LHCN-M2 (cell line): Measurements from ENCODE around the gene KIRREL2. TPM values are rescaled to one million over a fixed set of nuclear protein-coding genes. Genes with fewer than 3 reads are reported as not detected.

Source experiments
- DNase-seq: peaks from one replicate; pipeline ENCODE4 v3.0.0-alpha.2; 2012; ENCODE audit warnings: low read depth
- total RNA-seq: library from RNA; depleted of rRNA; stranded (reverse); fragments of >200 nt; gene quantifications from 2 replicates; pipeline ENCODE4 v1.2.3, GENCODE V29; 2014

KIRREL2 gene
- total RNA-seq, 1 experiment from 2014 or later, result not detected

GRCh38 chr19:35844482-35845214 is 12.1 kb upstream of the KIRREL2 start:
- no peak for DNase-seq

DNA sequence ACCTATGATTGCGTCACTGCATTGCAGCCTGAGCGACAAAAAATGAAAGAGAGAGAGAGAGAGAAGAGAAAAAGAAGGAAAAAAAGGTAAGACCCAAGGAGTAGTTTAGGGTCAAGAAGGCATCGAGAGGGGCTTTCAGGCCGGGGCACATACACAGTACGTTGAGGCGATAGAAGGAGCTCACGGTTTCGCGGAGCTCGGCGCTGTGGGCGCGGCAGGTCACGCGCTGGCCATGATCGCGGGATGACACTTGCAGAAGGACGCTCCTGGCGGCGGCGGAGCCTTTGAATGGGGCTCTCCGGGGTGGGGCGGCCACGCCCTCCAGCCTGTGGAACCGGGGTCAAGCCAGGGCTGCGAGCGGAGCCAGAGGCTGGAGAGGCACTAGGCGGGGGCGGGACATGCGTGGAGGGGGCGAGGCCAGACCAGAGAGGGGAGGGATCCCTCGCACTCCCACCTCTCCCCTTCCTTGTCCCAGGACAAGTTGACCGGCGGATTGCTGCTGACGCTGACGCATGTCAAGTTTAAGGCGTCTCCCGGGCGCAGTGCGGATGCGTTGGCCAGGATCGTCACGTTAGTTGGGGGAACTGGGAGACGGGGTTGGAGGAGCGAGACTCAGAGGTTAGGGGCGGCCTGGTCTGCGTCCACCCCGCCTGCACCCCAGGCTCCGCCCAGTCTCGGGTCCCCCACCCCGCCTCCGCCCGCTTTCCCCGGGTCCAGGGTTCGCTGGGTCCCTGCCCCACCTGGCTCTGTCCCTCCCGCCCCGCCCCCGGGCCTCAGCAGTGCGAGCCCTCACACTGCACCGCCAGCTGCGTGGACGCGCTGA is 11.3 kb upstream of the KIRREL2 start:
- no peak for DNase-seq

DNA sequence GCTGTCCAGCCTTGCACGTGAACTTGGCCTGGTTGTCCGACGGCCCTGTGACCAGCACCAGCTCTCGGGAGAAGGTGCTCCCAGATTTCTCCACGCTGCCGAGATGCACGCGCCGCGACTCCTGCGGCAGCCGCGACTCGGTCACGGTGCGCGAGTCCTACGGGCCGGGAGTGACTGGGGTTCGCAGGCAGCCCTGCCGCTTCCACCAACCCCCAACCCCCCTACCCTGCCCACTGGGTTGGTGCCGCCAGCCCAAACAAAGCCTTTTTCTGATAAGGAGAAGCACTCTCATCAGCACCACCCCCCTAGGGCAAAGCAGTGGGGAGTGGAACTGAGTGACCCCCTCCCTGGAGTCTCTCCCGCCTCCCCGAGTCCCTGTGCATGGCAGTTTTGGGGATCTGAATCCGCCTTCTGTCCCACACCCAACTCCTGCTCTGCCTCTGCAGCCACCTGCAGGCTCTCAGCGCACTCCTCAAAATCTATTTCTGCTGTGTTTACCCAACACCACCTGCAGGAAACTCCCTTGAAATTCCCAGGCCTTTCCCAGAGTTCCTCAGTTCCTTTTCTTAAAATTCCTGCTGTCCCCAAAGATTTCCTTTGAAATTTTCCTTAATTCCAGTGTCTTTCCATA is 10.6 kb upstream of the KIRREL2 start:
- DNase-seq, result no peak

DNA sequence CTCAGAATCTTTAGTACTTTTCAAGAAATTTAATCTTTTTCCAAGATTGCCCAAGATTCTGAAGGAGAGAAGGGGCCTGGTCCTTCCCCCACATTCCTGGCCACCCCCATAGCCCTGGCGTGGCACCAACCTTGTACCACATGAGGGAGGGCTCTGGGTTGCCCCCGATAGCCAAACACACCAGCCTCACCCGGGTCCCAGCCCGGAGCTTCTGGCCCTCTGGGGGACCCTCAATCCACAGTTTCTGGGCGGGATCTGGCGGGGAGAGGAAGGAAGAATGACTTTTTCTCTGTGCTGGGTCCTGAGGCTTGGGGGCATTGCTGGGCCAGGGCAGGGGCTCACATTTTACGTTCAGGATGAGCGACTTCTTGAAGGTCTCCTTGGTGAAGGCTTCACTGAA is 8.8 kb upstream of the KIRREL2 start:
- DNase-seq, result no peak

DNA sequence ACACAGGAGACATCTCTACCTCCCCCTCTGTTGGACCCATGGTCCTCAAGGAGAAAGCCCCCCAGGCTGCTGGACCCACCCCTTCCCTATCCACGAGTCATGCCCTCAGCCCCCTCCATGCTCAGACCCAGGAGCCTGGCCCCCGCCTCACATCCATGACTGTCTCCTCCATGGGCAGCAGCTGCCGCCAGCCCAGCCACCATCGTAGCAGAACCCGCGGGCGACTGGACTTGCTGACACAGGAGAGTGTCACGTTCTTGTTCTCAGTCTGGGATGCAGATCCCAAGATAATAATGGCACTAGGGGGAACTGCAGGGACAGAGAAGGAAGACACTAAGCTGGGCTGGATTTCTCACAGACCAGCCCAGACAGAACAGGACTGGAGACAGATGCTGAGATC is 8.2 kb upstream of the KIRREL2 start:
- no peak for DNase-seq

- no peak for DNase-seq
These were observed 7.7 kb upstream of the KIRREL2 start for GRCh38 chr19:35848919-35849505.

DNA sequence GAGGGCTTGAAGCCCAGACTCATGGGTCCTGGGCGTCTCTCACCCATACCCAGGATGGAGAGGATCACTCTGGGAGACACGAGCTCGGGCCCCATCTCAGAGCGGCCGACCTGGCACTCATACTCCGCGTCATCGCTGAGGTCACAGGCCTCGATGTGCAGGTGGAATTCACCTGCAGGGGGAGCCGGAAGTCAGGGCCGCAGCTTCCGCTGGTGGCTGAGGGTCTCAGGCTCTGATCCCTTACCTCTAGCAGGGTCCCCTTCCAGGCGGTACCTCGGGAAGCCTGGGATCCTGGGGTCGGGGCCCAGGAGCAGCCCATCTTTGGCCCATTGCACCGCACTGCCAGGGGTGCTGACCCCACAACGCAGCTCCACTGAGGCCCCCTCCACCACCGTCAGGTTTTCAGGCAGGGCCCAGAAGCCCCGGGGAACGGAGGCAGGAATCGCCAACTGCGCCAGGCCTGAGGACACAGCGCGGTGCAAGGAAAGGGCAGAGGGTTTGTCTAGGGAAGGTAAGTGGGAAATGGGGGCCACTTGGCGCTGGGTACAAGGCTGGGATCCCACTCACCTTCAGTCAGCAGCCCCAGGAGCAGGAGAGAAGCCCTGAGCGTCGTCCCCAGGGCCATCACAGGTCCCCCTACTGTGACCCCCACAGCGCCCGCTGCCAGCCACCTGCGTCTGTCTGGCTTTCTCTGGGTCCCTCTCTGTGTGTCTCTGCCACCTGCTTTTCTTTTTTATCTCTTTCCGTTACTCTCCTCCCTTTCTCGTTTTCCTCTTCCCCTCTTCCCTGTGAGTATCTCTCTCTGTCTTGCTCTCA is 5.3 kb upstream of the KIRREL2 start:
- DNase-seq, result no peak

DNA sequence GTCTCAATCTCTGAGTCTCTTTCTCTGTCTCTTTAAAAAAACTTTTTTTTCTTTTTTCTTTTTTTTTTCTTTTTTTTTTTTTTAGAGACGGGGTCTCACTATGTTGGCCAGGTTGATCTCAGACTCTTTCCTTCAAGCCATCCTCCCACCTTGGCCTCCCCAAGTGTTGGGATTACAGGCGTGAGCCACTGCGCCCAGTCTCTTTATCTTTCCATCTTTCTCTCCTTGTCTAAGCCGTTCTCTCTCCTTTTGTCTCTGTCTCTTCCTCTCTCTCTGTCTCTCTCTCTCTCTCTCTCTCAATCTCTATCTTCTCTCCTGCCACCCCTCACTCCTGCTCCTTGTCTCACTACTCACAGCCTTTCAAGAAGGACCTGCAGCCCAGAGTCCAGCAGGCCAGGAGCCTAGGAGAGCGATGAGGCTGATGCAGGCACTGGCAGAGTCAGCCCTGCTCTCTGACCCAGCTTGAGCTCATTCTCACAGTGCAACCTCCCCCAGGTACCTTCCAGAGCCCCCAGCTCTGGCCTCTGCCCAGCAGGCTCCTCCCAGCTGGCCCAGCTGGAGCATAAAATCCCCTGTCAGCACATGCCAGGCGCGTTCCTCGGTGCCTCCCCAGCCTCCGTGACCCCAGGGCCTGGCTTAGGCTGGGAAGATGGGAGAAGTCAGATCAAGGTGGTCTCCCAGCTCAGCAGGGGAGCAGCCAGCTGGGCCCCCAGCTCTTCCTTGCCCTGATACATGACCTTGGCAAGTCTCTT is 4.5 kb upstream of the KIRREL2 start, which contains the start of gene NPHS1:
Gene NPHS1, minus strand, starts transcription at position 476 of the 752 bp plus-strand sequence. CDS start 667 bp downstream, outside the sequence.
- no peak for DNase-seq

GRCh38 chr19:35853038-35853756 is 3.5 kb upstream of the KIRREL2 start:
- no peak for DNase-seq

DNA sequence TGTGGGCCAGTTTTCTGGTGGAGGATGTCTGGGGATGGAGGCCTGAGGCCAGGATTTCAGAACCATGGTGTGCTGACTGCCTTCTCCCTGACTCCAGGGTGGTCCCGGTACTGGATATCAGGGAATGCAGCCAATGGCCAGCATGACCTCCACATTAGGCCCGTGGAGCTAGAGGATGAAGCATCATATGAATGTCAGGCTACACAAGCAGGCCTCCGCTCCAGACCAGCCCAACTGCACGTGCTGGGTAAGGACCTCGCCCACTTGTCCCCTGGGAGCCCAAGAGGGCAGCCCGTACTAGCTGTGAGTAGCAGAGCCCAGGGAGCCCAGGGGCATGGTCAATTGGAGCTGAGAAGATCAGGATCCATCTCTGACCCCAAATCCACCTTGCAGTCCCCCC is 1.6 kb downstream of the KIRREL2 start:
- DNase-seq, result no peak

GRCh38 chr19:35859414-35859813 is 2.7 kb downstream of the KIRREL2 start:
- DNase-seq, result no peak

GRCh38 chr19:35860436-35860817 is 3.7 kb downstream of the KIRREL2 start:
- no peak for DNase-seq

GRCh38 chr19:35860818-35861639 is 4.3 kb downstream of the KIRREL2 start:
- no peak for DNase-seq

GRCh38 chr19:35861640-35862160 is 5.0 kb downstream of the KIRREL2 start:
- DNase-seq, result no peak

- DNase-seq, result no peak
These were observed 5.8 kb downstream of the KIRREL2 start for GRCh38 chr19:35862528-35862927.

DNA sequence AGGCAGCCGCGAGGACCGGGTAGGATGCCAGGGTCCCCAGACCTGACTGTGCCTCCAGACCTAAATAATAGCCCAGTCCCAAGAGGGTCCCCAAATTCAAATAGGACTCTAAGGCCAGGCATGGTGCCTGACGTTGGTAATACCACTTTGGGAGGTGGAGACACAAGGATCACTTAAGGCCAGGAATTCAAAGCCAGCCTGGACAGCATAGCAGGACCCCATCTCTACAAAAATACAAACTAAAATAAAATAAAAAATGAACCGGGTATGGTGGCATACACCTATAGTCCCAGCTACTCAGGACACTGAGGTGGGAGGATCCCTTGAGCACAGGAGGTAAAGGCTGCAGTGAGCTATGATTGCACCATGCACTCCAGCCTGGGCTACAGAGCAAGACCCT is 6.3 kb downstream of the KIRREL2 start:
- no peak for DNase-seq

DNA sequence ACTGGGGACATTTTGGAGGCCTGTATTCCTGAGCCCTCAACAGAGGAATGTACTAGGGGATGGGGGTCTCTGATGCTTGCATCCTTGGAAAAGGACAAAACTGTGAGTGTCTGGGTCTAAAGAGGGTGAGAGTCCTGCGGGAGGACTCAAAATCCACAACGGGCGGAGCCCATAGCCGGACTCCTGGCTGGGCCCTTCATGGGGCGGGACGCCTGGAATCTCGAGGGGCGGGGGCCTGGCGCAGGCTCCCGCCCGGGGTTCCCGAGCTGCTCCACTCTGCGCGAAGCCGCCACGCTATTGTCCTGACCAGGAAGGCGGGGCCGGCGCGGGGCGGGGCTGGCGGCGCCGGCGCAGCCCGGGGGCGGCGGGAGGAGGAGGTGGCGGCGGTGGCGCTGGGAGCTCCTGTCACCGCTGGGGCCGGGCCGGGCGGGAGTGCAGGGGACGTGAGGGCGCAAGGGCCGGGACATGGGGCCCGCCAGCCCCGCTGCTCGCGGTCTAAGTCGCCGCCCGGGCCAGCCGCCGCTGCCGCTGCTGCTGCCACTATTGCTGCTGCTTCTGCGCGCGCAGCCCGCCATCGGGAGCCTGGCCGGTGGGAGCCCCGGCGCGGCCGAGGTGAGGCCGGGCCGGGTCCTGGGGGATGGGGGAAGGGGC is 11.6 kb downstream of the KIRREL2 start, which contains the start of gene APLP1:
Gene APLP1, plus strand, starts transcription at position 403 of the 651 bp plus-strand sequence. Its CDS starts 63 bp downstream, at position 466.
- DNase-seq, result peak; percentile 26

DNA sequence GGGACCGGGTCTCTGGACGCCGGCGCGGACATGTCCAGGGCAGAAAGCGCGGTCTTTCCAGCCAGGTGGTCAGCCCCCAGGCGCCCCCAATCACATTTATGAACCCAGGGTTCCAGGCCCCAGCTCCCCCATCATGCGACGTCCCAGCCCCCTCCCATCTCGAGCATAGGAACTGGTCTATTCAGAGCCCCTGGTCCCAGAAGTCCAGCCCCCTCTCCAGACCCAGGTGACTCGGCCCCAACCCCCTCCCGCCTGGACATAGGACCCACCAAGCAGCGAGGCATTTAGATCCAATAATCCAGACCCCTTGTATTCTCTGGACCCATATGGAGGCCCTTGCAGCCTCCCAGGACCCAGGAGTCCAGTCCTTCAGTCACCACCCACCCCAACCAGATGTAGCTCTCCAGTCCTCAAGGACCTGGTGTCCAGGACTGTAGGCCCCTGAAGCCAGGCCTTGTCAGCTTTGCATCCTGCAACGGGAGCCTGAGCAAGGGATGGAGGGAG is 12.2 kb downstream of the KIRREL2 start:
- DNase-seq, result no peak
